Coronary artery (tissue), 2 donors: ENCODE measurements around the gene KLF13.

Source experiments
- DNase-seq: peaks from one replicate; pipeline ENCODE4 v3.0.0-alpha.2; 2017; ENCODE audit warnings: low spot score
- H3K27ac ChIP-seq, 2 donors: fragments of 200-600 bp; sonication (generic); one replicate each; pipeline ENCODE4 v1.5.1; 2016 to 2019
- H3K4me3 ChIP-seq: fragments of 200-600 bp; sonication (generic); 2 replicates; pipeline ENCODE4 v1.5.1; 2016; ENCODE audit warnings: mild to moderate bottlenecking, moderate library complexity
- CTCF ChIP-seq: fragments of 200-600 bp; sonication (generic); IDR thresholded peaks from one replicate; pipeline ENCODE4 v1.5.1; 2019; ENCODE audit warnings: antibody characterized with exemption

The KLF13 gene

GRCh38 chr15:31419820-31420219 lies 93.2 kb downstream of the KLF13 start:
- H3K27ac ChIP-seq: no peak overlapping the region

GRCh38 chr15:31427411-31427810 lies 100.8 kb downstream of the KLF13 start:
- no peak for DNase-seq
- H3K27ac ChIP-seq: no peak overlapping the region
- TF ChIP-seq CTCF: no peak

More at GRCh38 chr15:31419820-31420219, 93.2 kb downstream of the KLF13 start:
- H3K4me3 ChIP-seq: no peak overlapping the region
- DNase-seq: no peak
- TF ChIP-seq CTCF: no peak

More at GRCh38 chr15:31427411-31427810, 100.8 kb downstream of the KLF13 start:
- no peak overlapping the region for H3K4me3 ChIP-seq
